ENCODE data around the gene C1orf56.

GRCh38 chr1:151007853-151008243 is 39.7 kb upstream of the C1orf56 start:
- no peak for TF ChIP-seq CTCF (IDR thresholded peaks at IDR 0.05)
- TF ChIP-seq POLR2A (IDR thresholded peaks at IDR 0.05) = no peak

Measured in vagina (tissue), 2 donors.